Measurements from ENCODE around the gene PLCL2.
"Not testable (repeated sequence)": the region's sequence is repeated elsewhere in the genome, so short reads cannot be mapped to it uniquely, and the experiment has no call there.

Gene PLCL2

GRCh38 chr3:16978234-16978920 lies 93.6 kb downstream of the PLCL2 start:
- DNase-seq = no peak

GRCh38 chr3:16978921-16979271 lies 94.1 kb downstream of the PLCL2 start:
- no peak for DNase-seq

- not testable (repeated sequence) for DNase-seq
These were observed 95.2 kb downstream of the PLCL2 start for GRCh38 chr3:16979769-16980515.

- not testable (repeated sequence) for DNase-seq
These were observed 95.8 kb downstream of the PLCL2 start for GRCh38 chr3:16980526-16980925.

- no peak for DNase-seq
These were observed 97.7 kb downstream of the PLCL2 start for GRCh38 chr3:16982460-16982859.

- DNase-seq = no peak
These were observed 100.9 kb downstream of the PLCL2 start for GRCh38 chr3:16985608-16986007.

GRCh38 chr3:16987141-16987540 lies 102.4 kb downstream of the PLCL2 start:
- no peak for DNase-seq

GRCh38 chr3:16990163-16990562 lies 105.4 kb downstream of the PLCL2 start:
- DNase-seq = no peak

GRCh38 chr3:16992198-16992597 lies 107.4 kb downstream of the PLCL2 start:
- DNase-seq = no peak

- no peak for DNase-seq
These were observed 108.5 kb downstream of the PLCL2 start for GRCh38 chr3:16993227-16993626.

- no peak for DNase-seq
These were observed 110.2 kb downstream of the PLCL2 start for GRCh38 chr3:16994854-16995525.

- DNase-seq = no peak
These were observed 110.8 kb downstream of the PLCL2 start for GRCh38 chr3:16995601-16996000.

GRCh38 chr3:16998236-16998923 lies 113.6 kb downstream of the PLCL2 start:
- no peak for DNase-seq

- DNase-seq = no peak
These were observed 114.4 kb downstream of the PLCL2 start for GRCh38 chr3:16999161-16999560.

- DNase-seq = no peak
These were observed 115.1 kb downstream of the PLCL2 start for GRCh38 chr3:16999871-17000270.

- DNase-seq = no peak
These were observed 118.7 kb downstream of the PLCL2 start for GRCh38 chr3:17003457-17003856.

GRCh38 chr3:17006132-17006852 lies 121.5 kb downstream of the PLCL2 start:
- no peak for DNase-seq

GRCh38 chr3:17007284-17007683 lies 122.5 kb downstream of the PLCL2 start:
- no peak for DNase-seq

GRCh38 chr3:17009826-17010225 lies 125.1 kb downstream of the PLCL2 start:
- no peak for DNase-seq

GRCh38 chr3:17011728-17012338 lies 127.1 kb downstream of the PLCL2 start:
- no peak for DNase-seq

GRCh38 chr3:17013050-17013449 lies 128.3 kb downstream of the PLCL2 start:
- no peak for DNase-seq

- DNase-seq = no peak
These were observed 128.8 kb downstream of the PLCL2 start for GRCh38 chr3:17013571-17013970.
